G401.6 (cell line): ENCODE data around the gene XPC.
"Not testable (repeated sequence)": the region's sequence is repeated elsewhere in the genome, so short reads cannot be mapped to it uniquely, and the experiment has no call there.

Source experiments
- FAIRE-seq: peaks from 2 replicates; lab custom pipeline; 2012; peaks lifted over from hg19 to GRCh38; lab: Jason Lieb, UNC

XPC gene

GRCh38 chr3:14132120-14132519 is 46.3 kb downstream of the XPC start:
- no peak for FAIRE-seq

- no peak for FAIRE-seq
These were observed 47.3 kb downstream of the XPC start for GRCh38 chr3:14131134-14131533.

GRCh38 chr3:14130707-14131106 is 47.7 kb downstream of the XPC start:
- no peak for FAIRE-seq

- no peak for FAIRE-seq
These were observed 48.2 kb downstream of the XPC start for GRCh38 chr3:14130230-14130629.

- FAIRE-seq = no peak
These were observed 49.1 kb downstream of the XPC start for GRCh38 chr3:14129296-14129695.

- no peak for FAIRE-seq
These were observed 49.7 kb downstream of the XPC start for GRCh38 chr3:14128724-14129123.

- FAIRE-seq = no peak
These were observed 50.8 kb downstream of the XPC start for GRCh38 chr3:14127516-14128161.

GRCh38 chr3:14126887-14127505 is 51.4 kb downstream of the XPC start:
- no peak for FAIRE-seq

- no peak for FAIRE-seq
These were observed 52.1 kb downstream of the XPC start for GRCh38 chr3:14126017-14126886.

- FAIRE-seq = no peak
These were observed 53.0 kb downstream of the XPC start for GRCh38 chr3:14125193-14126016.

- peak; percentile 23 for FAIRE-seq
These were observed 53.7 kb downstream of the XPC start, which contains the start of the genes CHCHD4 and TMEM43 for GRCh38 chr3:14124615-14125192. Gene CHCHD4 (minus strand): TSS chr3:14124870. CDS start chr3:14124676, 194 bp downstream. Gene TMEM43 (plus strand): TSS chr3:14125052. CDS start chr3:14125194, 142 bp downstream.

GRCh38 chr3:14124223-14124614 is 54.2 kb downstream of the XPC start:
- no peak for FAIRE-seq

GRCh38 chr3:14123308-14124222 is 54.8 kb downstream of the XPC start:
- no peak for FAIRE-seq

- FAIRE-seq = no peak
These were observed 56.1 kb downstream of the XPC start for GRCh38 chr3:14122301-14122700.

GRCh38 chr3:14121859-14122258 is 56.5 kb downstream of the XPC start:
- FAIRE-seq = no peak

- not testable (repeated sequence) for FAIRE-seq
These were observed 57.4 kb downstream of the XPC start for GRCh38 chr3:14120921-14121448.

- no peak for FAIRE-seq
These were observed 58.1 kb downstream of the XPC start for GRCh38 chr3:14120111-14120920.

- no peak for FAIRE-seq
These were observed 58.8 kb downstream of the XPC start for GRCh38 chr3:14119651-14120050.
